ENCODE results near the gene ASB18.

GRCh38 chr2:236143811-236144210 lies 120.4 kb downstream of the ASB18 start:
- TF ChIP-seq CTCF (IDR thresholded peaks at IDR 0.05) (no peak), ZFX (IDR thresholded peaks at IDR 0.05; ENCODE audit: borderline replicate concordance) (no peak)

Data from 22Rv1 (cell line).